Effector CD8-positive, alpha-beta T cell (primary cell): ENCODE results near the gene PCNA.

ENCODE experiments used
- DNase-seq: peaks from one replicate; lab custom pipeline; 2025; lab: John Stamatoyannopoulos, UW
- total RNA-seq, 4 experiments: gene quantifications; one replicate each; lab custom pipeline; 2026; lab: John Stamatoyannopoulos, UW

The PCNA gene
- 44.7 to 73.9 (median 57.7) reads per million in 4 experiments for total RNA-seq

- DNase-seq = peak; percentile 90
These were observed at the start of gene PCNA for GRCh38 chr20:5119435-5120184. TSS of gene PCNA (minus strand) at chr20:5119958. CDS start at chr20:5119798, 160 bp downstream.

GRCh38 chr20:5168651-5169396 is 49.1 kb upstream of the PCNA start:
- DNase-seq = no peak

GRCh38 chr20:5164645-5165625 is 45.2 kb upstream of the PCNA start:
- no peak for DNase-seq

- no peak for DNase-seq
These were observed 41.9 kb upstream of the PCNA start for GRCh38 chr20:5161536-5162164.

GRCh38 chr20:5160882-5161281 is 41.1 kb upstream of the PCNA start:
- DNase-seq = no peak

- DNase-seq = no peak
These were observed 40.2 kb upstream of the PCNA start for GRCh38 chr20:5159928-5160327.

DNA sequence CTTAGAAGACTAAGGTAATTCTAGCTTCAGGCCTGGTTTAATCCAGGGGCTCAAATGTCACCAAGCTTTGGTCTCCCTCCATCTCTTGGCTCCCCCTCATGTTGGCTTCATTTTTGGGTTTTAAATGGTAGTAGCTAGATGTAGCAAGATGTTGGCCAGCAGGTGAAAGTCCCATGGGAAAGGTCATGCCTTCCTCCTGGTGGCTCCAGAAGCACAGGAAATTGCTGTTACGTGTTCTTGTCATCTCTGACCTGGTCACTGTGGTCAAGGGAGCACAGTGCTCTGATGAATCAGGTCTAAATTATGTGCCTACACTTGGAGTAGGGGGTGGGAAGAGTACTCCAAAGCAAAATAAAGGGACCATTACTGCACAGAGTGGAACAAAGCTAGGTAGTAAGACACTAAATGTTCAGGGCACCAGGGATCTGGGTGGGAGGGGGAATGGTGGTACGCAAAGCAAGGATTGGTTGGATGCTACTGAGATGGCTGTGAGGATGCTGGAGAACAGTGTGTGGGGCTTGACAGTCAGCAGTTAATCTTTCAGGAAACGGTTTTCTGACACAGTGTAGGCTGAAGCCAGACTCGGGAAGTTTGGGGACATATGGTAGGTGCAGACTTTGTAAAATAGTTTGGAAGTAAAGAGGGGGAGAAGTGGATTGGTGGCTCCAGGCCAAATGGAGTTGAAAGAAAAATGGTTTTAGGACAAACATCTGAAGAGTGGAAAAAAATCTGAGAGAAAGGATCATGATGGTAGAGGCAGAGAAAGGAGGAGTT is 37.1 kb upstream of the PCNA start:
- no peak for DNase-seq

DNA sequence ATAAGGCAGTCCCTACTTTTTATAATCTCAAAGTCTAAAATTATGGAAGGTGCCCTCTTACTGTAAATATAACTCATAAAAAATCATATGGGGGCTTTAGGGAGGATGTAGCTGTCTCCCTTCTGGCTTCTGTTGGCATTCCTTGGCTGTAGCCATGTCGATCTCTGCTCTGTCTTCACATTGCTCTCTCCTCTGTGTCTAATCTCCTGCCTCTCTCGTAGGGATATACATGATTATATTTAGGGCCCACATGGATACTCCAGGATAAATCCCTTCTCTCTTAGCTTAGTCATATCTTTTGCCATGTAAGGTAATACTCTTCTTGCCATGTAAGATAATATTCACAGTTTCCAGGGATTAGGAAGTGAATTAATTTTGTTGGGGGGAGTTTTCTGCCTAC is 35.6 kb upstream of the PCNA start:
- no peak for DNase-seq

DNA sequence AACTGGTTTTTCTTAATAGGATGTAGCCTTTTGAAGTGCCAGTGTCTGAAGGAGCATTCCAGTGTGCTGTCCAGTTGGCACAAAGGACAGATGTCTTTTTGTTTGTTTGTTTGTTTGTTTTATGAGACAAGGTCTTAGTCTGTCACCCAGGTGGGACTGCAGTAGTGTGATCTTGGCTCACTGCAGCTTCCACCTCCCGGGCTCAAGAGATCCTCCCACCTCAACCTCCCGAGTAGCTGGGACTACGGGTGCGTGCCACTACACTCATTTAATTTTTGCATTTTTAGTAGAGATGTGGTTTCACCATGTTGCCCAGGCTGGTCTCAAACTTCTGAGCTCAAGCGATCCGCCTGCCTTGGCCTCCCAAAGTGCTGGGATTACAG is 34.8 kb upstream of the PCNA start:
- no peak for DNase-seq

DNA sequence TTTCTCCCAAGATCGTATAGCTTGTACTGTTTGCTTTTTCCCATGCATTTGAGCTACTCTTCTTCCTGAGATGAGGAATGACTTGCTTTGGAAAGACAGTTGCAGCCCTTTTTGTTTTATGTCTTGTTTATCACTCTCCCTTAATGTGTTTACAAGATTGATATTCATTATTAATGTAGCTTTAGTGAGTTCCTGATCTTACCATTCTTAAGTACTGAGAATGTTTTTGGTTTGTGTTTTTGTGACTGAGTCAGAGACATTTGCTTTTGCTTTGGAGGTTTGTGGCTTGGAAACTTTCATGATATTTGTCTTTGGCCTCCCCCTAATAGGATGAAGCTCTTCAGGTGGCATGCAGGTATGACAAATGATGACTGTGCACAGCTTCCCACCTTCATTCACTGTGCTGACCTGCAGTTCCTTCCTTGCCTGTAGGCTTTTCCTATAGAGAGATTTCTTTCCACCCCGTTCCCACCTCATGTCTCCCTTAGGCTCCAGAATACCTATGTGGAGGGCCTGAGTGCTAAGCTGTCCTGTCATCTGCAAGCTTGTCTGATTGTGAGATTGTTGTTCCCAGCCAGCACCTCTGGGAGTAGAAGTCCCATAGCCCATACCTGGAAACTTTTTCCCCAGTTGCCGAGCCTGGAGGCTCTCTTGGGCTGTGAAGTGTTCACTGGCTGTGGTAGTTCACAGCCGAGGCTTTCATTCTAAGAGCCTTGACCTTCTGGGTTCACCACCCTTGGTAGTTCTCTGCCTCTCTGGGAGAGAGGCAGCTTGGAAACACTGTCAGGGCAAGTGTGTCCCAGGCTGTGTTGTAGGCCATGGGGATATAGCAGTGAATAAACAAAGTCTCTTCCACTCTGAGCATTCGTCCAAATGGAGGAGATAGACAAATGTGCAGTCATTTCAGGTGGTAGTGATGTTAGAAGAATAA is 34.1 kb upstream of the PCNA start:
- DNase-seq = no peak

- no peak for DNase-seq
These were observed 33.4 kb upstream of the PCNA start for GRCh38 chr20:5153152-5153467.

GRCh38 chr20:5150226-5151076 is 30.7 kb upstream of the PCNA start:
- no peak for DNase-seq

DNA sequence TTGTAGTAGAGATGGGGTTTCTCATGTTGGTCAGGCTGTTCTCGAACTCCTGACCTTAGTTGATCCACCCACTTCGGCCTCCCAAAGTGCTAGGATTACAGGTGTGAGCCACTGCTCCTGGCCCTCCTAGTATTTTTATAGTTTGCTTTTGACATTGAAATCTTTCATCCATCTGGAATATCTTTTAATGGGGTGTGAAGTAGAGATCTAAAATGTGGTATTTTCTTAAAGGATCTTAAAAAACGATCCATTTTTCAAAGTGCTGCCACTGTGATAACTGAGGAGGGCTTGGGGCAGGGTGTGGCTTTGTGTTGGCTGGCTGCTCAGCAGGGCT is 30.1 kb upstream of the PCNA start:
- no peak for DNase-seq

DNA sequence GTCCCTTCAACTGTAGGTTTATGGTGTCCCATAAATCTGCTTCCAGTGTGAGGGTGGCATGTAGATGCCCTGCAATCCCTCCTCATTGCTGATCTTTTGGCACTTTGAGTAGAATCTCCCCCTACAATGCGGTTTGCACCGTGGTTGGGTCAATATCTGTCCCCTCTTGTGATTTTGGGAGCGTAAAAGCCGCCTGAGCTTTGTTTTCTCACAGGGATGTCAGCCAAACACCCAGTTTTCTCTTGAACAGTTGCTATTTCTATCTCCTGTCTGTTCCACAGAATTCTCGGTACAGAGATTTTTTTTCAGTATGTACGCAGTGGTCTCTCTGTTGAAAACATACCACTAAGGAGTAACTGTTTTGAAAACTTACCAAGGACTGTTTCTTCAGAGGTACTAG is 28.8 kb upstream of the PCNA start:
- no peak for DNase-seq

DNA sequence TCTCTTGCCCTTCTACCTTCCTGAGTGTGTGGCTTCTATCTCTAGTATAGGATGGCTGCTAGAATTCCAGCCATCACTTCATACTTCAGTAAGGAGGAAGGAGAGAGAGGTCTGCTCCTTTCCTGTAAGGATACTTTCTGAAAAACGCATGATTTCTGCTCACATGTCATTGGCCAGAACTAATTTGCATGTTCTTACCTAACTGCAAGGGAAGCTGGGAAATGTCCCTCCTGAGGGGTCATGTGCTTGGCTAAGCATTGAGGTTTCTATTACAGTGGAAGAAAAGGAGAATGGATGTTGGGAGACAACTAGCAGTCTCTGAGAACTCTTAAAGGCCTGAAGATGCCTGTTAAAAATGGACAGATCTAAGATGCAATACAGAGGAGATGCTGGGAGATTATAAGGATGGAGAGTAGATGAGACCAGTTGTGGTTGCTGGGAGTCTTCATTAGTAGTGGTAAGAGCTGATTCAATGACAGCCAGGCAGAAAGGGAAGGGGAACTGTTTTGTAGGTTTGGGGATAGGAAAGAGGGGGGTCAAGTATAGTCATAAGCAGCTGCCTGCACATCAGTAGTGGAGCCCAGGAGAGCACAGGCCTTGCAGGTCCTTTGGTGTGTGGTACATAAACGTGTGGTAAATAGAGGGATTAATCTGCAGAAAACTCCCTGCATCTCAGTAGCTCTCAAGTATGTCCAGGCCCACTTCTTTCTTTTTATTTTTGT is 27.3 kb upstream of the PCNA start:
- no peak for DNase-seq

GRCh38 chr20:5146099-5146668 is 26.4 kb upstream of the PCNA start:
- no peak for DNase-seq

DNA sequence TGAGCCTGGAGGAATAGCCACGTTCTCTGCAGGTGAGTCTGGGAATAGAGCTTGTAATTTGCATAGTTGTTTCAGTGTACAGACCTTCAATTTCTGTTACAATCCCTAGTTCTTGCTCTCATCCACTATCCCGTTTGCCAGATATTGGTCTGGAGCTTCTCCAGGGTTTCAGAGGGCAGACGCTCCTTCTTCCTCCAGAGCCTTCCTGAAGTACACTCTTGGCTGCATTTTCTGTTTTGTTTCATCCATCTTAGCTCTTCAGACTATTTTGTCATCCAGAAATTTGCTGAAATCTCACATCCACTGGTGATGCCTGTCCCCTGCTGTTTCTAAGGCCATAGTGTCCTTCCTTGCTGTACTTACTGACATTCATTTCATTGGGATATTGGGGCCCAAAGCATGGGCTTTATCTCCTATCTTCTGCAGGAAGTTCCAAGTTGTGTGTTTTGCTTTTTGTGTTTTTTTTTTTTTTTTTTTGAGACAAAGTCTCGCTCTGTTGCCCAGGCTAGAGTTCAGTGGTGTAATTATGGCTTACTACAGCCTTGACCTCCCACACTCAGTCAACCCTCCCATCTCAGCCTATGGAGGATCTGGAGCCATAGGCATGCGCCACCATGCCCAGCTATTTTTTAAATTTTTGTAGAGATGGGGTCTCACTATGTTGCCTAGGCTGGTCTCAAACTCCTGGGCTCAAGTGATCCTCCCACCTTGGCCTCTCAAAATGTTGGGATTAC is 25.8 kb upstream of the PCNA start:
- no peak for DNase-seq
